GM12878 (cell line): Measurements from ENCODE around the gene CERK. TPM values are rescaled to one million over a fixed set of nuclear protein-coding genes. Genes with fewer than 3 reads are reported as not detected.

Experiments
- EED ChIP-seq: sonication (generic); IDR thresholded peaks from 2 replicates; pipeline ENCODE4 v1.6.1; 2016; ENCODE audit warnings: antibody characterized with exemption, low read depth
- IRF4 ChIP-seq: IDR thresholded peaks from 2 replicates; pipeline ENCODE4 v1.6.1; 2011; ENCODE audit warnings: low read depth, low read length
- NRF1 ChIP-seq: conservative IDR thresholded peaks from 2 replicates; pipeline ENCODE4 v1.6.1; 2011; ENCODE audit warnings: mild to moderate bottlenecking, low read depth, low read length, improper control_type of control experiment
- RAD21 ChIP-seq: IDR thresholded peaks from 2 replicates; pipeline ENCODE4 v1.6.1; 2011; ENCODE audit warnings: mild to moderate bottlenecking, low read depth, low read length, moderate library complexity; ENCODE audit not compliant: insufficient read depth
- TCF3 ChIP-seq: IDR thresholded peaks from 2 replicates; pipeline ENCODE4 v1.6.1; 2012; ENCODE audit warnings: low read depth, mild to moderate bottlenecking, low read length, borderline replicate concordance; ENCODE audit not compliant: insufficient read depth
- WRNIP1 ChIP-seq: IDR thresholded peaks from 2 replicates; pipeline ENCODE4 v1.6.1; 2011; ENCODE audit warnings: low read depth, low read length, improper control_type of control experiment, borderline replicate concordance
- ZNF207 ChIP-seq: fragments of 450-650 bp; IDR thresholded peaks from 2 replicates; pipeline ENCODE4 v1.6.1; 2014; ENCODE audit warnings: antibody characterized with exemption, mild to moderate bottlenecking, borderline replicate concordance
- polyA plus RNA-seq, 11 experiments: library from polyadenylated mRNA; depleted of rRNA in 4 of 11; unstranded in 6 of 11; stranded (reverse) in 5 of 11; fragments of >200 nt; fragmentation: Nextera tagmentation in 4 of 11; fragmentation: Illumina TruSeq in 1 of 11; extraction: Ambion mirVana in 4 of 11; extraction: Trizol in 1 of 11; gene quantifications; 1 replicate in 1 of 11; 2 replicates in 10 of 11; pipeline versions ENCODE4 v1.2.1 to v1.2.3, GENCODE V29; 2011 to 2016; ENCODE audit warnings: inconsistent platforms in 2 of 11, missing spikeins in 2 of 11, low read depth in 1 of 11
- total RNA-seq, 4 experiments: library from RNA; depleted of rRNA in 3 of 4; stranded (reverse); fragments of >200 nt in 3 of 4; fragmentation: Illumina TruSeq in 1 of 4; extraction: Trizol in 1 of 4; gene quantifications; 2 replicates each; pipeline versions ENCODE4 v1.2.1 to v1.2.3, GENCODE V29; 2013 to 2021
- TF ChIP-seq, protein P1 (sequence below): fragments of 450-650 bp; IDR thresholded peaks from 2 replicates; pipeline ENCODE4 v1.6.1; 2016; ENCODE audit warnings: mild to moderate bottlenecking
- TF ChIP-seq, protein P2 (sequence below): IDR thresholded peaks from 2 replicates; pipeline ENCODE4 v1.6.1; 2012; ENCODE audit warnings: low read length, inconsistent platforms
- TF ChIP-seq, protein P3 (sequence below): fragments of 150-350 bp; IDR thresholded peaks from 2 replicates; pipeline ENCODE4 v1.6.1; 2014; ENCODE audit warnings: mild to moderate bottlenecking, low read depth, low read length

The CERK gene
- total and polyA plus RNA-seq, 10 of the 15 experiments (the other 5 are each of a cell fraction or from before 2014, with no cell fraction given), result 4.0 to 41.1 (median 30.2) TPM

DNA sequence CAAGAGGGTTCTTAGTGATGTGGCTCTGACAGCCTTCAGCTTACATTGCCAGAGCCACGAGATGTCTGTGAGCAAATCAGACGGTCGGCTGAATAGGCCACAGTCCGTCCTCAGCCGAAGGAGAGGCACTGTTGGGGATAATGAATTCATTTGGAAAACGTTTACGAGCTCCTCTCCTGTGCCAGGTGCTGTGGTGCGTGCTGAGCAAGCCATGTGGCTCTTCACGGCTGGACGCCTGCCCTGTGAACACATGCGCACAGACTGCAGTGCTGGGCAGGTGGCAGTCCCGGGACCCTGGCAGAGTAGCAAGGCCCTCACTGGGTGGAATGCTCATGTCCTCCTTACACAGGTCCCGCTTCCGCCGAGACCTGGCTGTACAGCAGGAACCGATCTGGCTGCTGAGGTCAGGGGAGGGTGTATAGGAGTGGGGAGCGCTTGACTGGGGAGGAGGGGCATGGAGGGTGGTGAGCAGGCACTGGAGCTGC, 31.2 kb upstream of the CERK start (continued):
- TF ChIP-seq, protein P1, sequence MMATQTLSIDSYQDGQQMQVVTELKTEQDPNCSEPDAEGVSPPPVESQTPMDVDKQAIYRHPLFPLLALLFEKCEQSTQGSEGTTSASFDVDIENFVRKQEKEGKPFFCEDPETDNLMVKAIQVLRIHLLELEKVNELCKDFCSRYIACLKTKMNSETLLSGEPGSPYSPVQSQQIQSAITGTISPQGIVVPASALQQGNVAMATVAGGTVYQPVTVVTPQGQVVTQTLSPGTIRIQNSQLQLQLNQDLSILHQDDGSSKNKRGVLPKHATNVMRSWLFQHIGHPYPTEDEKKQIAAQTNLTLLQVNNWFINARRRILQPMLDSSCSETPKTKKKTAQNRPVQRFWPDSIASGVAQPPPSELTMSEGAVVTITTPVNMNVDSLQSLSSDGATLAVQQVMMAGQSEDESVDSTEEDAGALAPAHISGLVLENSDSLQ, result no peak
- TF ChIP-seq EED (peak; percentile 45; the same call in 1 of the 2 replicates), RAD21 (no peak), TCF3 (peak; percentile 77), NRF1 (peak; percentile 26; the same call in 1 of the 2 replicates), IRF4 (no peak), WRNIP1 (no peak), ZNF207 (no peak)
- TF ChIP-seq, protein P2, sequence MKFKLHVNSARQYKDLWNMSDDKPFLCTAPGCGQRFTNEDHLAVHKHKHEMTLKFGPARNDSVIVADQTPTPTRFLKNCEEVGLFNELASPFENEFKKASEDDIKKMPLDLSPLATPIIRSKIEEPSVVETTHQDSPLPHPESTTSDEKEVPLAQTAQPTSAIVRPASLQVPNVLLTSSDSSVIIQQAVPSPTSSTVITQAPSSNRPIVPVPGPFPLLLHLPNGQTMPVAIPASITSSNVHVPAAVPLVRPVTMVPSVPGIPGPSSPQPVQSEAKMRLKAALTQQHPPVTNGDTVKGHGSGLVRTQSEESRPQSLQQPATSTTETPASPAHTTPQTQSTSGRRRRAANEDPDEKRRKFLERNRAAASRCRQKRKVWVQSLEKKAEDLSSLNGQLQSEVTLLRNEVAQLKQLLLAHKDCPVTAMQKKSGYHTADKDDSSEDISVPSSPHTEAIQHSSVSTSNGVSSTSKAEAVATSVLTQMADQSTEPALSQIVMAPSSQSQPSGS, result no peak
- TF ChIP-seq, protein P3, sequence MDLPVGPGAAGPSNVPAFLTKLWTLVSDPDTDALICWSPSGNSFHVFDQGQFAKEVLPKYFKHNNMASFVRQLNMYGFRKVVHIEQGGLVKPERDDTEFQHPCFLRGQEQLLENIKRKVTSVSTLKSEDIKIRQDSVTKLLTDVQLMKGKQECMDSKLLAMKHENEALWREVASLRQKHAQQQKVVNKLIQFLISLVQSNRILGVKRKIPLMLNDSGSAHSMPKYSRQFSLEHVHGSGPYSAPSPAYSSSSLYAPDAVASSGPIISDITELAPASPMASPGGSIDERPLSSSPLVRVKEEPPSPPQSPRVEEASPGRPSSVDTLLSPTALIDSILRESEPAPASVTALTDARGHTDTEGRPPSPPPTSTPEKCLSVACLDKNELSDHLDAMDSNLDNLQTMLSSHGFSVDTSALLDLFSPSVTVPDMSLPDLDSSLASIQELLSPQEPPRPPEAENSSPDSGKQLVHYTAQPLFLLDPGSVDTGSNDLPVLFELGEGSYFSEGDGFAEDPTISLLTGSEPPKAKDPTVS, result no peak
- TF ChIP-seq, all 136 proteins: peak for 17
